Activated CD8-positive, alpha-beta T cell treated with anti-CD3 and anti-CD28 coated beads, Interleukin-2, amount 10 ng/mL, durations not matched to agents 7 days and 5 days (primary cell): ENCODE measurements around the gene KIF5B. TPM values are rescaled to one million over a fixed set of nuclear protein-coding genes. Genes with fewer than 3 reads are reported as not detected.
"Not testable (repeated sequence)": the region's sequence is repeated elsewhere in the genome, so short reads cannot be mapped to it uniquely, and the experiment has no call there.

ENCODE experiments used
- ATAC-seq: fragments of 150-1000 bp; cut with Tn5 transposase; one replicate; pipeline ENCODE4 v1.10.0; 2021; ENCODE audit warnings: moderate library complexity
- CTCF ChIA-PET: fragments of 350-600 bp; sonication (Branson Sonifier 250); formaldehyde crosslinking; loops from one replicate; lab custom pipeline; 2021; ENCODE audit warnings: antibody characterized with exemption; lab: Charles Lee
- POLR2A ChIA-PET: fragments of 350-600 bp; sonication (Branson Sonifier 250); formaldehyde crosslinking; loops from one replicate; lab custom pipeline; 2021; ENCODE audit warnings: antibody characterized with exemption; lab: Charles Lee
- DNase-seq: peaks from one replicate; pipeline ENCODE4 v3.0.0-alpha.2; 2020
- H3K27ac Mint-ChIP-seq: one replicate; pipeline ENCODE4 v1.8.0; 2021; ENCODE audit warnings: mild to moderate bottlenecking, mixed read lengths
- H3K27me3 Mint-ChIP-seq: one replicate; pipeline ENCODE4 v1.8.0; 2021; ENCODE audit warnings: low read depth, mixed read lengths
- H3K36me3 Mint-ChIP-seq: one replicate; pipeline ENCODE4 v1.8.0; 2021; ENCODE audit warnings: low read depth, mixed read lengths
- H3K4me1 Mint-ChIP-seq: one replicate; pipeline ENCODE4 v1.8.0; 2021; ENCODE audit warnings: low read depth, mixed read lengths
- H3K4me3 Mint-ChIP-seq: one replicate; pipeline ENCODE4 v1.8.0; 2021; ENCODE audit warnings: mild to moderate bottlenecking, mixed read lengths
- H3K9me3 Mint-ChIP-seq: one replicate; pipeline ENCODE4 v1.8.0; 2022; ENCODE audit warnings: mixed read lengths; ENCODE audit not compliant: insufficient read depth
- total RNA-seq, 2 experiments: library from RNA; stranded (reverse); gene quantifications; one replicate each; pipeline ENCODE4 v1.2.3, GENCODE V29; 2021

Gene KIF5B
- total RNA-seq, 2 experiments from 2014 or later, result 57.8 to 61.5 TPM

GRCh38 chr10:32055478-32056135 lies 618 bp downstream of the KIF5B start:
- DNase-seq (peak; percentile 64), ATAC-seq (peak; percentile 74)
- H3K36me3 Mint-ChIP-seq, result peaks cover 26% of the 10 kb centered on the region
- H3K4me3 Mint-ChIP-seq, result peak overlapping the region; percentile 97
- peak overlapping the region; percentile 97 for H3K27ac Mint-ChIP-seq
- ChIA-PET CTCF (interaction anchor here (1.5 to 1.7 kb wide), 2 partner anchors 20 to 194 kb away, joined by 3 to 4 read pairs; no protein-coding TSS in a partner anchor), POLR2A (interaction anchor here (0.7 kb wide), 1 partner anchor 42 kb away, joined by 4 read pairs; no protein-coding TSS in a partner anchor)
- H3K4me1 Mint-ChIP-seq, result peaks cover 46% of the 10 kb centered on the region
- no peaks in the 10 kb centered on the region for H3K27me3 Mint-ChIP-seq
- H3K9me3 Mint-ChIP-seq, result no peaks in the 10 kb centered on the region

- Mint-ChIP-seq H3K27ac (peak overlapping the region; percentile 97), H3K9me3 (no peaks in the 10 kb centered on the region)
- POLR2A ChIA-PET, result interaction anchor here (0.6 to 1.1 kb wide), 2 partner anchors 226 to 391 kb away, joined by 3 read pairs; no protein-coding TSS in a partner anchor
These were observed 2.1 kb downstream of the KIF5B start for GRCh38 chr10:32054094-32054493.

GRCh38 chr10:32053392-32053791 lies 2.8 kb downstream of the KIF5B start:
- POLR2A ChIA-PET, result interaction anchor here (1.1 kb wide), 1 partner anchor 392 kb away, joined by 3 read pairs; no protein-coding TSS in a partner anchor

More at GRCh38 chr10:32054094-32054493, 2.1 kb downstream of the KIF5B start:
- peaks cover 35% of the 10 kb centered on the region for H3K36me3 Mint-ChIP-seq
- no peak for DNase-seq
- H3K4me1 Mint-ChIP-seq, result peaks cover 61% of the 10 kb centered on the region
- H3K4me3 Mint-ChIP-seq, result peak overlapping the region; percentile 97
- CTCF ChIA-PET, result interaction anchor here (1.5 kb wide), 1 partner anchor 18 kb away, joined by 3 read pairs; no protein-coding TSS in a partner anchor
- no peaks in the 10 kb centered on the region for H3K27me3 Mint-ChIP-seq
- no peak for ATAC-seq

GRCh38 chr10:32051926-32052325 lies 4.3 kb downstream of the KIF5B start:
- peaks cover 63% of the 10 kb centered on the region for H3K4me1 Mint-ChIP-seq
- H3K36me3 Mint-ChIP-seq, result peaks cover 50% of the 10 kb centered on the region
- ATAC-seq (no peak), DNase-seq (no peak)
- ChIA-PET CTCF (interaction anchor here (1.3 kb wide), 1 partner anchor 190 kb away, joined by 3 read pairs; no protein-coding TSS in a partner anchor), POLR2A (interaction anchor here (1.1 kb wide), 1 partner anchor 11 kb away, joined by 3 read pairs; no protein-coding TSS in a partner anchor)
- H3K9me3 Mint-ChIP-seq, result no peaks in the 10 kb centered on the region
- no peak overlapping the region for H3K4me3 Mint-ChIP-seq
- no peak overlapping the region for H3K27ac Mint-ChIP-seq
- no peaks in the 10 kb centered on the region for H3K27me3 Mint-ChIP-seq

More at GRCh38 chr10:32053392-32053791, 2.8 kb downstream of the KIF5B start:
- ATAC-seq, H3K27ac Mint-ChIP-seq, CTCF ChIA-PET, H3K27me3 Mint-ChIP-seq, DNase-seq, H3K9me3 Mint-ChIP-seq: not testable (repeated sequence)
- peaks cover 63% of the 10 kb centered on the region for H3K4me1 Mint-ChIP-seq
- H3K36me3 Mint-ChIP-seq, result peaks cover 39% of the 10 kb centered on the region
- peak overlapping the region; percentile 97 for H3K4me3 Mint-ChIP-seq

GRCh38 chr10:32050177-32050576 lies 6.0 kb downstream of the KIF5B start:
- no peak for DNase-seq
- Mint-ChIP-seq H3K4me3 (no peak overlapping the region), H3K9me3 (no peaks in the 10 kb centered on the region), H3K36me3 (peaks cover 62% of the 10 kb centered on the region), H3K27me3 (no peaks in the 10 kb centered on the region), H3K4me1 (peaks cover 69% of the 10 kb centered on the region), H3K27ac (no peak overlapping the region)
- ChIA-PET POLR2A (interaction anchor here (0.5 kb wide), 1 partner anchor 11 kb away, joined by 3 read pairs; no protein-coding TSS in a partner anchor), CTCF (interaction anchor here (1.6 kb wide), 1 partner anchor 1363 kb away, joined by 4 read pairs; no protein-coding TSS in a partner anchor)
- no peak for ATAC-seq

GRCh38 chr10:32049113-32049512 lies 7.1 kb downstream of the KIF5B start:
- H3K4me3 Mint-ChIP-seq, result no peak overlapping the region
- no peak overlapping the region for H3K27ac Mint-ChIP-seq

GRCh38 chr10:32048282-32048681 lies 7.9 kb downstream of the KIF5B start:
- POLR2A ChIA-PET, result no interaction called here

More at GRCh38 chr10:32049113-32049512, 7.1 kb downstream of the KIF5B start:
- peaks cover 69% of the 10 kb centered on the region for H3K4me1 Mint-ChIP-seq
- ChIA-PET CTCF (no interaction called here), POLR2A (no interaction called here)
- ATAC-seq, result no peak
- no peaks in the 10 kb centered on the region for H3K27me3 Mint-ChIP-seq
- no peak for DNase-seq
- H3K9me3 Mint-ChIP-seq, result no peaks in the 10 kb centered on the region
- peaks cover 62% of the 10 kb centered on the region for H3K36me3 Mint-ChIP-seq

GRCh38 chr10:32047881-32048280 lies 8.3 kb downstream of the KIF5B start:
- ChIA-PET CTCF (no interaction called here), POLR2A (no interaction called here)
- Mint-ChIP-seq H3K27ac (no peak overlapping the region), H3K4me1 (peaks cover 74% of the 10 kb centered on the region), H3K27me3 (no peaks in the 10 kb centered on the region), H3K36me3 (peaks cover 70% of the 10 kb centered on the region), H3K9me3 (no peaks in the 10 kb centered on the region), H3K4me3 (no peak overlapping the region)
- DNase-seq (no peak), ATAC-seq (no peak)

More at GRCh38 chr10:32048282-32048681, 7.9 kb downstream of the KIF5B start:
- Mint-ChIP-seq H3K36me3 (peaks cover 67% of the 10 kb centered on the region), H3K4me1 (peaks cover 74% of the 10 kb centered on the region), H3K9me3 (no peaks in the 10 kb centered on the region), H3K27ac (no peak overlapping the region), H3K27me3 (no peaks in the 10 kb centered on the region), H3K4me3 (no peak overlapping the region)
- DNase-seq (no peak), ATAC-seq (no peak)
- CTCF ChIA-PET, result no interaction called here

GRCh38 chr10:32046151-32046550 lies 10.1 kb downstream of the KIF5B start:
- DNase-seq (no peak), ATAC-seq (no peak)
- Mint-ChIP-seq H3K9me3 (no peaks in the 10 kb centered on the region), H3K4me1 (peaks cover 71% of the 10 kb centered on the region), H3K27me3 (no peaks in the 10 kb centered on the region), H3K4me3 (no peak overlapping the region), H3K27ac (no peak overlapping the region), H3K36me3 (peaks cover 74% of the 10 kb centered on the region)
- ChIA-PET POLR2A (interaction anchor here (0.6 kb wide), 1 partner anchor 198 kb away, joined by 3 read pairs; no protein-coding TSS in a partner anchor), CTCF (no interaction called here)

- H3K27ac Mint-ChIP-seq, result peak overlapping the region; percentile 4
- POLR2A ChIA-PET, H3K27me3 Mint-ChIP-seq, ATAC-seq, DNase-seq, H3K9me3 Mint-ChIP-seq, H3K4me3 Mint-ChIP-seq: not testable (repeated sequence)
- peaks cover 54% of the 10 kb centered on the region for H3K4me1 Mint-ChIP-seq
- CTCF ChIA-PET, result interaction anchor here (1.1 to 1.9 kb wide), 2 partner anchors 9 to 25 kb away, joined by 3 to 5 read pairs; no protein-coding TSS in a partner anchor
- H3K36me3 Mint-ChIP-seq, result peaks cover 68% of the 10 kb centered on the region
These were observed 13.5 kb downstream of the KIF5B start for GRCh38 chr10:32042730-32043129.

- Mint-ChIP-seq H3K27ac (peak overlapping the region; percentile 7), H3K36me3 (peaks cover 66% of the 10 kb centered on the region), H3K4me1 (peaks cover 45% of the 10 kb centered on the region), H3K9me3 (no peaks in the 10 kb centered on the region), H3K4me3 (no peak overlapping the region), H3K27me3 (no peaks in the 10 kb centered on the region)
- POLR2A ChIA-PET, result interaction anchor here (1.3 kb wide), 1 partner anchor 10 kb away, joined by 3 read pairs; no protein-coding TSS in a partner anchor
- CTCF ChIA-PET, result interaction anchor here (1.1 kb wide), 1 partner anchor 23 kb away, joined by 3 read pairs; no protein-coding TSS in a partner anchor
- DNase-seq, result no peak
- no peak for ATAC-seq
These were observed 14.8 kb downstream of the KIF5B start for GRCh38 chr10:32041290-32042028.
